Loucy (cell line): Measurements from ENCODE around the gene RIC3.

Experiments used
- H2AFZ ChIP-seq: fragments of 200-600 bp; sonication (generic); 2 replicates; pipeline ENCODE4 v1.6.0; 2016; ENCODE audit warnings: antibody characterized with exemption, mild to moderate bottlenecking, low read length, moderate library complexity
- H3F3A ChIP-seq: fragments of 200-600 bp; 2 replicates; pipeline ENCODE4 v1.6.0; 2016; ENCODE audit warnings: antibody characterized with exemption, low read depth, mild to moderate bottlenecking
- H3K27me3 ChIP-seq: fragments of 200-600 bp; sonication (generic); 2 replicates; pipeline ENCODE4 v1.6.1; 2014; ENCODE audit warnings: low read length, mild to moderate bottlenecking; ENCODE audit not compliant: insufficient read depth, poor library complexity, severe bottlenecking
- H3K36me3 ChIP-seq: fragments of 200-600 bp; sonication (generic); 2 replicates; pipeline ENCODE4 v1.6.1; 2016; ENCODE audit warnings: low read length; ENCODE audit not compliant: insufficient read depth
- H3K4me1 ChIP-seq: fragments of 200-600 bp; sonication (generic); 2 replicates; pipeline ENCODE4 v1.5.1; 2014; ENCODE audit warnings: low read length, mild to moderate bottlenecking; ENCODE audit not compliant: insufficient read depth, poor library complexity, severe bottlenecking
- H3K4me2 ChIP-seq: fragments of 200-600 bp; sonication (generic); 2 replicates; pipeline ENCODE4 v1.6.0; 2014; ENCODE audit warnings: antibody characterized with exemption, low read length, low read depth, mild to moderate bottlenecking; ENCODE audit not compliant: poor library complexity, severe bottlenecking
- H3K4me3 ChIP-seq: fragments of 200-600 bp; sonication (generic); 2 replicates; pipeline ENCODE4 v1.5.1; 2014; ENCODE audit warnings: low read length, mild to moderate bottlenecking, mixed read lengths; ENCODE audit not compliant: poor library complexity, severe bottlenecking
- H3K79me2 ChIP-seq: fragments of 200-600 bp; sonication (generic); 2 replicates; pipeline ENCODE4 v1.6.1; 2014; ENCODE audit warnings: low read length; ENCODE audit not compliant: insufficient read depth
- H3K9ac ChIP-seq: fragments of 200-600 bp; sonication (generic); 2 replicates; pipeline ENCODE4 v1.6.0; 2014; ENCODE audit warnings: mild to moderate bottlenecking, low read depth, low read length, moderate library complexity; ENCODE audit not compliant: poor library complexity, severe bottlenecking
- H3K9me2 ChIP-seq: fragments of 200-600 bp; sonication (generic); replicated peaks from 2 replicates; pipeline ENCODE4 v1.6.1; 2016; ENCODE audit warnings: low read depth, low read length, mixed read lengths
- H3K9me3 ChIP-seq: fragments of 200-600 bp; sonication (generic); 2 replicates; pipeline ENCODE4 v1.6.1; 2014; ENCODE audit warnings: mild to moderate bottlenecking, antibody characterized with exemption, low read length, low read depth; ENCODE audit not compliant: insufficient read depth
- H4K20me1 ChIP-seq: fragments of 200-600 bp; sonication (generic); 2 replicates; pipeline ENCODE4 v1.6.0; 2014; ENCODE audit warnings: antibody characterized with exemption, low read length, mild to moderate bottlenecking; ENCODE audit not compliant: insufficient read depth, poor library complexity, severe bottlenecking
- CTCF ChIP-seq: fragments of 200-600 bp; sonication (generic); conservative IDR thresholded peaks from 2 replicates; pipeline ENCODE4 v1.5.1; 2014; ENCODE audit warnings: mild to moderate bottlenecking, antibody characterized with exemption, low read length
- EZH2phosphoT487 ChIP-seq: fragments of 200-600 bp; IDR thresholded peaks from 2 replicates; pipeline ENCODE4 v1.6.1; 2018; ENCODE audit warnings: antibody characterized with exemption, mild to moderate bottlenecking, moderate library complexity, borderline replicate concordance

RIC3 gene

GRCh38 chr11:8068605-8069221 lies 100.1 kb downstream of the RIC3 start:
- Histone ChIP-seq H4K20me1 (no peaks in the 10 kb centered on the region), H3K4me1 (no peaks in the 10 kb centered on the region), H3K79me2 (no peaks in the 10 kb centered on the region), H3K4me2 (no peak overlapping the region), H2AFZ (no peak overlapping the region), H3K36me3 (no peaks in the 10 kb centered on the region), H3K9ac (no peak overlapping the region), H3K9me2 (no peaks in the 10 kb centered on the region), H3K27me3 (no peaks in the 10 kb centered on the region), H3K9me3 (no peaks in the 10 kb centered on the region), H3F3A (no peaks in the 10 kb centered on the region), H3K4me3 (no peak overlapping the region)
- TF ChIP-seq CTCF = no peak

GRCh38 chr11:8067929-8068575 lies 100.8 kb downstream of the RIC3 start:
- no peaks in the 10 kb centered on the region for H3K79me2 ChIP-seq
- no peak overlapping the region for H3K4me2 ChIP-seq
- H4K20me1 ChIP-seq = no peaks in the 10 kb centered on the region
- no peak overlapping the region for H3K4me3 ChIP-seq
- no peaks in the 10 kb centered on the region for H3K27me3 ChIP-seq
- no peaks in the 10 kb centered on the region for H3F3A ChIP-seq
- no peaks in the 10 kb centered on the region for H3K4me1 ChIP-seq
- no peaks in the 10 kb centered on the region for H3K9me2 ChIP-seq
- no peak for TF ChIP-seq CTCF
- TF ChIP-seq EZH2phosphoT487 = no peak
- no peak overlapping the region for H3K9ac ChIP-seq
- no peaks in the 10 kb centered on the region for H3K36me3 ChIP-seq
- H2AFZ ChIP-seq = no peak overlapping the region
- no peaks in the 10 kb centered on the region for H3K9me3 ChIP-seq

- H3F3A ChIP-seq = no peaks in the 10 kb centered on the region
- no peak overlapping the region for H2AFZ ChIP-seq
- no peak for TF ChIP-seq CTCF
- TF ChIP-seq EZH2phosphoT487 = no peak
- H3K36me3 ChIP-seq = no peaks in the 10 kb centered on the region
- H3K4me2 ChIP-seq = no peak overlapping the region
- no peak overlapping the region for H3K4me3 ChIP-seq
- no peaks in the 10 kb centered on the region for H3K27me3 ChIP-seq
- no peaks in the 10 kb centered on the region for H3K9me3 ChIP-seq
- H4K20me1 ChIP-seq = no peaks in the 10 kb centered on the region
- no peak overlapping the region for H3K9ac ChIP-seq
- no peaks in the 10 kb centered on the region for H3K4me1 ChIP-seq
- no peaks in the 10 kb centered on the region for H3K9me2 ChIP-seq
- H3K79me2 ChIP-seq = no peaks in the 10 kb centered on the region
These were observed 101.3 kb downstream of the RIC3 start for GRCh38 chr11:8067567-8067928.
